ENCODE measurements around the gene SRGAP3.

DNA sequence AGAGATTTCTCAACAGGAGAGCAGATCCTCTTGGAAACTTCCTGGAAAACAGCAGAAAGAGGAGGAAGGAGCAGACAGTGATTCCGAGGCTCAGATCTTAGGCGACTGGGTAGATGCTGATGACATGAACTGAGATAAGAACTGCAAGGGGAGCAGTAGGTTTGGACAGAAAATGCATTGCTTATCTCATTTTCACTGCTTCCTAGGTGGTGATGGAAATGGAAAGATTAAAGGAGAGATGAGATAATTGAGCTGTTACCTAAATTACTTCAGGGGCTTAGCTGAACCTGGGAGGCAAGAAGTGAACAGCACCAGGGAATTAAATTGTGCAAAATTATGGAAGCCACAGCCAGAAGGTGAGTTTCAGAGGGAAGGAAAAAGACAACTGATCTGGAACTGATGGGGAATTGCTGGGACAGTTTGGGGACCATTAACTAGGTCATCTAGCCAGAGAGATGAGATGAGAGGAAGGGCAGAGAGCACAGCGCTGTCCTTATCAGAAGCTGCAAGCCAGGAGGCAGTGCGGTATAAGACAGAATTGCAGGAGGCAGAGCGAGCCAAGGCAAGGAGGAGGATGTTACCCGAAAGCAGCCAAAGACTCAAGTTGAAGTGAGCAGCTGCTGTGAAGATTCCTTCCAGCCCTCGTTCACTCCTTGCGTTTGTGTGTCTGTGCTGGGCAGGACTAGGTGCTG lies 140.4 kb downstream of the SRGAP3 start:
- TF ChIP-seq, protein P1, sequence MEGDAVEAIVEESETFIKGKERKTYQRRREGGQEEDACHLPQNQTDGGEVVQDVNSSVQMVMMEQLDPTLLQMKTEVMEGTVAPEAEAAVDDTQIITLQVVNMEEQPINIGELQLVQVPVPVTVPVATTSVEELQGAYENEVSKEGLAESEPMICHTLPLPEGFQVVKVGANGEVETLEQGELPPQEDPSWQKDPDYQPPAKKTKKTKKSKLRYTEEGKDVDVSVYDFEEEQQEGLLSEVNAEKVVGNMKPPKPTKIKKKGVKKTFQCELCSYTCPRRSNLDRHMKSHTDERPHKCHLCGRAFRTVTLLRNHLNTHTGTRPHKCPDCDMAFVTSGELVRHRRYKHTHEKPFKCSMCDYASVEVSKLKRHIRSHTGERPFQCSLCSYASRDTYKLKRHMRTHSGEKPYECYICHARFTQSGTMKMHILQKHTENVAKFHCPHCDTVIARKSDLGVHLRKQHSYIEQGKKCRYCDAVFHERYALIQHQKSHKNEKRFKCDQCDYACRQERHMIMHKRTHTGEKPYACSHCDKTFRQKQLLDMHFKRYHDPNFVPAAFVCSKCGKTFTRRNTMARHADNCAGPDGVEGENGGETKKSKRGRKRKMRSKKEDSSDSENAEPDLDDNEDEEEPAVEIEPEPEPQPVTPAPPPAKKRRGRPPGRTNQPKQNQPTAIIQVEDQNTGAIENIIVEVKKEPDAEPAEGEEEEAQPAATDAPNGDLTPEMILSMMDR (IDR thresholded peaks at IDR 0.05), result no peak
- no peak for TF ChIP-seq JUN (CRISPR knock-in tag; IDR thresholded peaks at IDR 0.05)
- TF ChIP-seq, protein P2, sequence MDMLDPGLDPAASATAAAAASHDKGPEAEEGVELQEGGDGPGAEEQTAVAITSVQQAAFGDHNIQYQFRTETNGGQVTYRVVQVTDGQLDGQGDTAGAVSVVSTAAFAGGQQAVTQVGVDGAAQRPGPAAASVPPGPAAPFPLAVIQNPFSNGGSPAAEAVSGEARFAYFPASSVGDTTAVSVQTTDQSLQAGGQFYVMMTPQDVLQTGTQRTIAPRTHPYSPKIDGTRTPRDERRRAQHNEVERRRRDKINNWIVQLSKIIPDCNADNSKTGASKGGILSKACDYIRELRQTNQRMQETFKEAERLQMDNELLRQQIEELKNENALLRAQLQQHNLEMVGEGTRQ (CRISPR knock-in tag; IDR thresholded peaks at IDR 0.05), result no peak
- TF ChIP-seq, protein P3, sequence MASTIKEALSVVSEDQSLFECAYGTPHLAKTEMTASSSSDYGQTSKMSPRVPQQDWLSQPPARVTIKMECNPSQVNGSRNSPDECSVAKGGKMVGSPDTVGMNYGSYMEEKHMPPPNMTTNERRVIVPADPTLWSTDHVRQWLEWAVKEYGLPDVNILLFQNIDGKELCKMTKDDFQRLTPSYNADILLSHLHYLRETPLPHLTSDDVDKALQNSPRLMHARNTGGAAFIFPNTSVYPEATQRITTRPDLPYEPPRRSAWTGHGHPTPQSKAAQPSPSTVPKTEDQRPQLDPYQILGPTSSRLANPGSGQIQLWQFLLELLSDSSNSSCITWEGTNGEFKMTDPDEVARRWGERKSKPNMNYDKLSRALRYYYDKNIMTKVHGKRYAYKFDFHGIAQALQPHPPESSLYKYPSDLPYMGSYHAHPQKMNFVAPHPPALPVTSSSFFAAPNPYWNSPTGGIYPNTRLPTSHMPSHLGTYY (CRISPR knock-in tag; IDR thresholded peaks at IDR 0.05), result no peak

Data from WTC11 (cell line).